ENCODE measurements around the gene SF1.
A peak's percentile ranks its signal among the peaks of the same experiment; 100 is the strongest.

SF1 gene

DNA sequence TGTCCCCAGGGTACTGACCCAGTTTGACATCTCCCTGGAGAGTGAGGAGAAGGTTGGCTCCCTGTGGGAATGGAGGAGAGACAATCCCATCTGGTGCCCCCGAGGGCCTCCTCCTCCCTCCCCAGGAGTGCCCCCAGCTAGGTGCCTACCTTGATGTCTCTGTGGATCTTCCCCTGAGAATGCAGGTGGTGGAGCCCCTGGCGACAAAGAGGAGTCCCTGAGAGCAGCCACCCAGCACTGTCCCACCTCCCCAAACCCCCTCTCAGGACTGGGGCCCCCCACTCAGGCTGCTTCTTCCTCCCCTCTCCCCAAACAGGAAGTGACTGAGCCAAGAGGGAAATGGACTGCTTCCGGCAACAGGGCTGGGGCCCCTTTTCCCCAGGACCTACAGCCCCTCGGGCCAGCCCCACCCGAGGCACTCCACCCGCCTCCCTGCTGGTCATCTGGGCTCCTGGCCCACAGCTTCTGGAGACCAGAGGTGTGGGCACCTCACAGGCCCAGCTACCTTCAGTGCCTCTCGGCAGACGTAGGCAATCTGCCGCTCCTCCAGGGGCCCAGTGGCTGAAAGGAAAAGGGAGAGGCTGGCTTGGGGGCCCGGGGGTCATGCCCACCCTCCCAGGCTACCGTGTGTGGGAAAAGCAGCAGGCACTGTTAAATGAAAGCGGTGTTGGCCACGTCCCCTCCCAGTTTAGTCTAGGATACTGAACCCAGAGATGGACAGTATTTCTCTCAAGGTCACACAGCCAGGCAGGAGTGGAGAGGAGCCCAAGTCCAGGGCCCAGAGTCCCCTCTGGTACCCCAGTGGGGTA lies 23.4 kb upstream of the SF1 start:
- no peak for DNase-seq (ENCODE audit: low read depth in 2 of 2, low spot score in 1 of 2)

DNA sequence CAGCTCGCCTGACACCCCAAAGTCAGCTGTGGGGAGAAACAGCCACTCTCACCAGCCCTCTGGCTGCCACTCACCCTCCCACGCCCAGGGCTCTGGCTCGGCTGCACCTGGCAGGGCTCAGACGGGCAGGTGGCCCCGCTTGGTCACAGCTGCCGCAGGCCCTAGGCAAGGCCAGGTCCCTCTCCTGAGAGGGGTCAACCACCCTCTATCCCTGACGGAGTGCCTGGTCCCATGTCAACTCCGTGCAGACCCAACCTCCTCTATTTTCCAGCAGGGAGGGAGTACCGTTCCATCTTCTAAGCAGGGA lies 22.8 kb upstream of the SF1 start:
- DNase-seq (ENCODE audit: low read depth in 2 of 2, low spot score in 1 of 2) = no peak

DNA sequence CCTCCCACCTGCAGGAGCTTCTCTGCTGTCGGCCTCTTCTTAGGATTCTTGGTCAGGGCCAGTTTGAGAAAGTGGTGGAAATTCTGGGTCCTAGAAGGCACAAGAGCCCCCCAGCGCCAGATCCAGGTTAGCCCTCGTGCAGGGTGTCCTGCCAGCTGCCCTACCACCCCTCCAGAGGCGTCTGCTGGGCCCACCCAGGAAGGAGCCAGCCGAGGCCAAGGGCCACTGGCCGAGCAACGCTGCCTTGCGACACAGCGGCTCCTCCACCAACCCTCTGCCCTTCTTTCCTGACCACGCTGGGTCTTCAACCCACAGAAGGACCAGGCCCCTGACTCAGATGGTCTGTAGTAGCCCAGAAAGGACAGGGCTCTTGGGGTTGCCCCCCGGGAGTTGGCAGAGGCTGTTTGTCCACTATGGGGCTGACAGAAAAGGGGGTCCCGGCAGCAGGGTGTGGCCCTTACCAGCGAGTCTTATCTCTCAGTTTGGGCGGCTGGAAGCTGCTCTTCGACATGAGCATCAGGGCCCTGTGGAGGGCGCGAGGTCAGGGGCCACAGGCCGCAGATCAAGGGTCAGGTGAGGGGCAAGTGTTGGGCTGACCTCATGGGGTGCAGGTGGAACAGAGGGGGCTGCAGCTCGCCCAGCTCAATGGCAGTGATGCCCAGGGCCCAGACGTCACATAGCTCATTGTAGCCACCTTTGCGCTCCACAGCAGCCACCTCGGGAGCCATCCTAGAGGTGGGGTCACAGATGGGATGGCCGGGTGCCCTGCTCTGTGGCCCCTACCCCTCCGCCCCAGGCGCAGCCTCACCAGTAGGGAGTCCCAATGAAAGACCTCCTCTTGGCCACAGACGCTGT lies 22.2 kb upstream of the SF1 start:
- no peak for DNase-seq (ENCODE audit: low read depth in 2 of 2, low spot score in 1 of 2)

DNA sequence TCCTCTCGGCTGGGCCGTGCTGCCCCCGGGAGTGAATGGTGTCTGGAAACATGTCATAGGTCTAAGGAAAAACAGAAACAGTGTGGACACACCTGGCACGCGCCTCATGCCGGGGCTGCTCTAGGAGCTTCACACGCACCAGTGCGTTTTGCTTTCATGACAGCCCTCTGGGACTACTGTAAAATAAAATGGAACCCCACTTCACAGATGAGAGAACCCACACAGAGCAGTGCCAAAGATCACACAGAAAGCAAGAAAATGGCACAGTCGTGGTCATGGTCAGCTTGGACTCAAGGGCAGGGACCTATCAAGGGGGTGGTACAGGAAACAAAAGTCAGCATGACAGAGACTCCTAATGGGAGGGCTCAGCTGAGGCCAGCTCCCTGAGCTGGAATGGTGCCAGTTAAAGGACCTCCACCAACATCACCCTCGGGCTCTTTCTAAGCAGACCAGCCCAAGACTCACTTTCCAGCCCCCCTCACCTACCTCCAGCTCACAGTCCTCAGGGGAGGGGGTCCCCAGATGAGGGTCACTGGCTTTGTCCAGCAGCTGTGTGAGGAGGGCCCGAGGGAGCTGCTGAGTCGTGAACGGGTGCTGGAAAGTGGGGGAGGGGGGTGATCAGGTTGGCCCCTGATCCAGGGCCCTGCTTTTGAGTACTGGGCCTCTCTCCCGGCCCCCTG lies 21.4 kb upstream of the SF1 start:
- DNase-seq (ENCODE audit: low read depth in 2 of 2, low spot score in 1 of 2) = no peak

DNA sequence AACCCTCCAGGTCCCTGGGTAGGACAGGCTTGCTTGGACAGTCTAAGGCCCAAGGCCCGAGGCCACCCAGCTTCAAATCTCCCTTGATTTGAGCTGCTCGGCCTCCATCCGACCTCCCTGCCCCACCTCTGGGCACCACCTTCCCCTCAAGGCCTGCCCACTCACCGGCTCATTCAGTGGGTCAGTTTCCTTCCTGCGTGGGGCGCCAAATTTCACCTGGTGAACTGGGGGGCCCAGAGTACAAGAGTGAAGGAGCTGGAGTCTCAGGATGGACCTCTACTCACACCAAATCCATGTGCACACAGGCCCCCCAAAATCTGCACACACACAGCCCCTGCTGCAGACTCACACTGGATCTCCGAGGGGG lies 20.9 kb upstream of the SF1 start:
- no peak for DNase-seq (ENCODE audit: low read depth in 2 of 2, low spot score in 1 of 2)

DNA sequence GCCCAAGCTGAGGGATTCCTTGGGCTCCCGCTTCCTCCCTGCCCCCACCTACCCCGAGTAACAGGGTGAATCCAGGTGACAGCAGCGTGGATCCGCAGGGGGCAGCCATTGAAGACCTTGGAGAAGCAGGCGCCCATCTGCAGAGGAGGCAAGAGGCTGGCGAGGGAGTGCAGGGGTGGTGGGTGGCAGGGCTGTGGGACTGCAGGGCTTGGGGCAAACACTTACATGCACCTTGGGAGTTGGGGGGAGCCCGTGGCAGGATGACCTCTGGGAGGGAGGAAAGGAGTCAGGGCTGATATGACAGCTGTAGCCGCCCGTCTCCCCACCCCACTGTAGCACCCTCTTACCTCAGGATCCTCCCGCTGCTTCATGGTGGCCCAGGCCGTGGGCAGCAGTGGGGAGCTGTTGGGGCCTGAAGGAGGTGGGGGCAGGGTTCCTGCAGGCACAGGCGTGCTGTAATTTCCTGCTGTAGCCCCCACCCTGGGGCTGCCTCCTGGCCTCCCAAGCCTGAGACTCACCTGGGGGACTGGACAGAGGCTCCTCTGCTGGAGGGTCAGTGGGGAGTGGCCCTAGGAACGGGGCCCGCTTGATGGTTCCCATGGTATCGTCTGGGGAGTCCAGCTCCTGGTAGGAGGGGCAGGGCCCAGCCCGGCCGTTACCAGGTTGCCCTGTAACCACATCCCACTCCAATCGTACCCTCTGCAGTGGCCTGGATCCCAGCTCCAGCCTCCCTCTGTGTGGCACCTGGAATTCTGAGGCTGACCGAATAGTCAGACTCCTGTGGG lies 18.6 kb upstream of the SF1 start:
- DNase-seq (ENCODE audit: low read depth in 2 of 2, low spot score in 1 of 2) = no peak

DNA sequence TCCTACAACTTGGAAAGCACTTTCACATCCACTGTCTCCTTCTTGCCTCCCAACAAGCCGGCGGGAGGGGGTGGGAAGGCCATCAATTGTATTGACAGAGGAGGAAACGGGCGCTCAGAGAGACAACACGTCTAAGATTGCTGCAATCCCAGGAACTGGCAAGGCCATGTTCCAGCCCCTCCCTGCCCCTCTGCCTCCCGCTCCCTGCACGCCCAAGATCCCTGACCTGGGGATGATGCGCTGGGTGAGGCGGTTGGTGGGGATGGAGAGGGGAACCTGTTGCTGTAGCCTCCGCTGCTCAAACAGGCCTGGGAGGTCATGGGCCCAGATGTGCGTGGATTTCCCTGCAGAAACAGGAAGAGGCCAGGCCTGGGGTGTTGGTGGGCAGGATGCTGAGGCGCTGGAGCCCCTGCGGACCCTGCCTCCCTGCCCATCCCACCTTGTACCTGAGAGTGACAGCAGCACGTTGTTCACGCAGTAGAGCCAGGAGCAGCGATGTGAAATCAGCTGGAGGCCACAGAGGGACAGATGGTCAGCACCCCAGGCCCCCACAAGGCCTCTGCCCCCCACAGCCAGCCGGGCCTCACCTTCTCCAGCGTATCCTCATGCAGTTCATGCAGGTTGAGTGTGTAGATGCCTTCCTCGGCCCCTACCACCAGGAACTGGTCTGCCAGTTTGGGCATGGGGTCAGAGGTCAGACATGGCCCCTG lies 17.9 kb upstream of the SF1 start:
- no peak for DNase-seq (ENCODE audit: low read depth in 2 of 2, low spot score in 1 of 2)

DNA sequence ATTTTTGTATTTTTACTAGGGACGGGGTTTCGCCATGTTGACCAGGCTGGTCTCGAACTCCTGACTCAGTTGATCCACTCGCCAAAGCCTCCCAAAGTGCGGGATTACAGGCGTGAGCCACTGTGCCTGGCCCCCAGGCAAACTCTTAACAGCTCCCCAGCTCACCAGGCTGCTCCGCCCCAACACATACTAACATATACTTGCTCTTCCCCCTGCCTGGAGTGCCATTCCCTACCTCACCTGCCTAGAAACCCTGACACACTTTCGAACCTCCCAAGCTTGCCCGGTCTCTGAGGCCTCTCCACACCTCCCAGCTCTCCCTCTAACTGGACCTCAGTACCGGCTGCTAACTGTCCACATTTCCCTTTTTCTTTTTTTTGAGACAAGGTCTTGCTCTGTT lies 16.2 kb upstream of the SF1 start:
- DNase-seq (ENCODE audit: low read depth in 2 of 2, low spot score in 1 of 2) = no peak

DNA sequence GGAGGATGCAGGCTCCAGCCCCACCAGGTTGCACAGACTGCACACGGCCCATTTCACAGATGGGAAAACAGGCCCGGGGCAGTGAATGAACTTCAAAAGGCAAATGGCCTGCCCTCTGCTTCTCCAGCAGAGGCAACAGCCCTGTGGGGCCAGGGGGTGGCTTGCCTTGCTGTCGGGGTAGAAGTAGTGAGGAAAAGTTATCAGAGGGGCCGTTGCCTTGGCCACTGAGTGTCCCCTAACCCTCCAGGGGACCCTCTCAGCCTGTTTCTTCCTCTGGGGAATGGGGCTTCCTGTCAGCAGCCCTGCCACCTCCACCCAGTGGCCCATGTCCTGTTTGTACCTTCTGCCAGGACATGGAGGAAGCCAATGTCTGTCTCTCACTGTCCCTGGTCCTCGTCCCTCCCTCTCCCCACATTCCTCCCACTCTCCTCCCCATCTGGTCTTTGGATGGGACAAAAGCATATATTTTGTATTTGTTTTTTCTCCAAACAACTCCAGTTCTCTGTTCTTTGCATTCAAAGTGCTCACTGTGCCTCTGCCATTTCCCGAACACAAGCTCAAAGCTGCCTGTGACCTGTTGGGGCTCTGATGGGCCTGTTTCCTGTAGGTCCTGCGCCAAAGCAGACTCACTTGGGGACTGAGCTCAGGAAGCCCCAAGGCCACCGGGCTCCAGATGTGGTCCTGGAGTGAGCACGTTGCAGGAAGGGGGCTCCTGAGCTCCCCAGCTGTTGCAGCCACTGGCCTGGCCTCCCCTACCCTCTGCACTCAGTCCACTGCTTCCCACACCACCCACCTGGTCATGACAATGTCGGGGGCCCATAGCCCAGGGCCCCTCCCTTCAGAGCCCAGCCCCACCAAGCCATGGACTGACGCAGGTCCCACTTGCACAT lies 15.2 kb upstream of the SF1 start:
- no peak for DNase-seq (ENCODE audit: low read depth in 2 of 2, low spot score in 1 of 2)

DNA sequence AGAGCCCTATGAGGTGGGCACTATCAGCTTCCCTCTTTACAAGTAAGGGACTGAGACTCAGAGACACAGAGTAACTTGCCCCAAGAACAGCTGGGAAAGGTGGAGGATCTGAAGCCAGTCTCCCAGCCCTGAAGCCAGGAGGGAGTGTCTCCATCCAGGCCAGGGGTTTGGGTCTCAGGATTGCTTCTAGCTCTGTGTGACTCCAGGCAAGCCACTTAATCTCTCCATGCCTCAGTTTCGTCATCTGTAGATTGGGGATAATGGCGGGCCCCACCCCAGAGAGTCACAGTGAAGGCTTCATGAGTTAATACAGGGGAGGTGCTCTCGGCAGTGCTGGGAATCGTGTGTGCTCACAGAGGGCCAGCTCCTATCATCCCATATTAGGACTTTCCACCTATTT lies 14.1 kb upstream of the SF1 start:
- DNase-seq (ENCODE audit: low read depth in 2 of 2, low spot score in 1 of 2) = no peak

DNA sequence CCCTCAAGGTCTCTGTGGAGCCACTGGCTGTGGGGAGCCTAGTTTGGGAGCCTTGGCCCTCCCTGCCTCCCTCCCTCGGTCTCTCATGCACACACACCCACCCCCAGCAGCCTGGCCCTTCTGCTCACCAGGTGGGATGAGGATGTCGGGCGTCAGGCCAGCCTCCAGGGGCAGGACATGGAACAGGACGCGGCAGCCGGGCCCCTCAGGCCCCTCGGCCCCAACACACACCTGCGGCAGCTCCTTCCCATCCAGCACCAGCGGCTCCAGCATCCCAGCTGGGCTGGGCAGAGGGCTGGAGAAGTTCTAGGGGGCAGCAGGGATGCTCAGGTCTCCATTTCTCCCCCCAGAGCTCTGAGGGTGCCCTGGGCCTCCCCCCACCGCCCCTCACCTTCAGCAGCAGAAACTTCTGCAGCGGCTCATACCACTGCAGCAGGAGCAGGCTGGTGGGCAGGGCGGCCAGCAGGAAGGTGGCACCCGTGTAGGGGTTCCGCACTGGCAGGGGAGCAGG lies 13.5 kb upstream of the SF1 start:
- DNase-seq (ENCODE audit: low read depth in 2 of 2, low spot score in 1 of 2) = no peak

DNA sequence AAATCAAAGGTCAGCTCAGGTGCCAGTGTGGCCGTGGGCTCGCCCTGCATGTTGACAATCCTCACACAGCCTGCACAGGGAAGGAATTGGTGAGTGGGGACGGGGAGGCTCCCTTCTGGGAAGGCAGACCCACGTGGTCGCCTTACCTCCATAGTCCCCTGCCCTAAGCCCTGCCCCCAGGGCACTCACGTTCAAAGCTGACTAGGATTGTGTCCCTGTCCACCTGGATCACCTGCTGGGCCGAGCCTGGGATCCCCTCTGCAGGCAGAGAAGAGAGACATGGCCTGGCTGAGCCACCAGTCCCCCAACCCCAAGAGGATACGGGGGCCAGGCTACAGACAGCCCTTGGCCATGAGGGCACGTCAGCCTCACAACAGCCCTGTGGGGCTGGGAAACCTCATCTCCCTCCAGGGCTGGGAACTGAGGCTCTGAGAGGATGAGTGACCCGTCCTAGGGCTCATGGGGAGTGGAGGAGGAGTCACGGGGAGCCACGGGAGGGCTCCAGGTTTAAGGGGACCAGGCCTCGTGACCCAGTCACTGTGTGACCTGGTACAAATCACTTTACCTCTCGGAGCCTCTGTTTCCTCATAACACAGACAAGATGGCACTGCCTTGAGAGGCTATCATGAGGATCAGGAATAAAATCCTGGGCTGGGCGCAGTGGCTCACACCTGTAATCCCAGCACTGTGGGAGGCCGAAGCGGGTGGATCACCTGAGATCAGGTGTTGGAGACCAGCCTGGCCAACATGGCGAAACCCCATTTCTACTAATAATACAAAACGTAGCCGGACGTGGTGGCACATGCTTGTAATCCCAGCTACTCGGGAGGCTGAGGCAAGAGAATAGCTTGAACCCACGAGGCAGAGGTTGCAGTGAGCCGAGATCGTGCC lies 12.1 kb upstream of the SF1 start:
- DNase-seq (ENCODE audit: low read depth in 2 of 2, low spot score in 1 of 2) = no peak

DNA sequence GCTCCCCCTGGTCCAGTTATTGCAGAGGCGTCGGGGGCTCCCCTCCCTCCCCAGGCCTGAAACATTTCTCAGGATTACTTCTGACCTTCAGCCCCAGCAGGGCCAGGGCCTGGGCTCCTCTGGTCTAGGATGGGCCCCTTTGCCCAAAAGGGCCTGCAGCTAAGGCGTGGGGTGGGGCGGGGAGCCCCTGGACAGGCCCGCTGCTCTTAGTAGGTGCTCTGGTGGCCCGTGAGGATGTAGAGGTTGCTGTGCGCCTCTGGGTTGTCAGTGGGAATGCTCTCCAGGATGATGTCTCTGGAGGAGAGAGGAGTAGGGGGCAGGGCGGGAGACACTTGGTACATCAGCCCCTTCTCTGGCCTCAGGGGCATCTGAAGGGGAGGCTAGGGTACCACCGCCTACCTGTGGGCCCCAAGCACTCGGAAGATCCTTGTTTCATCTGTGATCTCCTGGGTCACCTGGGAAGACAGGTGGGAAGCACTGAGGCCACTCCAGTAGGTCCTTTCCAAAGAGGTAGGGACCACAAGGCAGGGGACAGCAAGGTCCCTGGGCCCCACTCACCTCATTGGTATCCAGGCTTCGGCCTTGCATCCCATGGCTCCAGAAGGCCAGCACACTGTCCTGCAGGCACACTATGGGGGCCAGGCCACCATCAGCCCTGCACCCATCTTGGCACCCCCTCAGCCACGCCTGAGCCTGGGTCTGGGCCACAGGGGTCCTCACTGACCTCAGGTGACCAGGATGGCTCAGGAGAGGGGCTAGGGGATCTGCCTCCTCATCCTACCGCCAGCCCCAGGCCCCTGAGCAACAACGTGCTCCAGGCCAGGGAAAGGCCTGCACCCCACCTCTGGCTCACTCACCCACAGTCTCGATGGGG lies 11.2 kb upstream of the SF1 start:
- DNase-seq (ENCODE audit: low read depth in 2 of 2, low spot score in 1 of 2) = no peak

DNA sequence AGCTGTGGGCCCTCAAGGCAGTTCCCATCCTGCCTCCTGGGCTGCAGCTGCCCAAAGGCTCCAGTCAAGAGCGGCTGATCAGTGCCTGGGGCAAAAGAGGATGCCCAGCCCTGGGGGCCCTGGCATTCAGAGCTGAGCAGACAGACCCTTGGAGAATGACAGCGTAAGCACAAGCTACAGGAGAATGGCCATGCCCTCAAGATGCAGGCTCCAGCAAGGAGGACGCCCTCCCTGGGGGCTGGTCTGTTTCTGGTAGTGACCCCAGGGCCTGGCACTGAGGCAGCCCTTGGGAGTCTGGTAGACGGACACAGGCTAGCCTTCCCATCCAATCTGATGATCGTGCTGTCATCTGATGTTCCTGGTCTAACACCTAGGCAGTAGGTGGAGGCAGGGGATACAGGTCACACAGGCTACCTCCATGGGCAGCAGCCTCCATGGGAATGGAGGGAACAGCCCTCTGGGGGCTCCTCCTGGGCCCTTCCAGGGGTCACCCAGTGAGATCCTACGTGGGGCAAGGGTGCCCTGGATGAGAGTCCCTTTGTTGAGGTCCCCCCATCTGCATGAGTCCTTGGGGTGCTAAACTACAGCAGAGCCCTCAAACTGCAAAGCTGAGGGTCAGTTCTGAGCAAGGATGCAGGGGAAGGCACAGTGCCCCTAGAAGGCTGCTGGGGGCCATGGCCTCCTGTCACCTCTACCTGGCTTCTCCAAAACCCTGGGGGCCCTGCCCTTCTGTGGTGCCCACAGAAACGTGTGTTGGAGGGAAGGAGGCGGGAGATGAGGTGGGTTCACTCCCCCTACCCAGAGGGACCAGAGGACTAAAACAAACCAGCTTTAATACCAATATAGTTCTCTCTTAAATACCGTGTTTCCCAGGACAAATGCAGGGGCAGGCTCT lies 10.2 kb upstream of the SF1 start:
- no peak for DNase-seq (ENCODE audit: low read depth in 2 of 2, low spot score in 1 of 2)

DNA sequence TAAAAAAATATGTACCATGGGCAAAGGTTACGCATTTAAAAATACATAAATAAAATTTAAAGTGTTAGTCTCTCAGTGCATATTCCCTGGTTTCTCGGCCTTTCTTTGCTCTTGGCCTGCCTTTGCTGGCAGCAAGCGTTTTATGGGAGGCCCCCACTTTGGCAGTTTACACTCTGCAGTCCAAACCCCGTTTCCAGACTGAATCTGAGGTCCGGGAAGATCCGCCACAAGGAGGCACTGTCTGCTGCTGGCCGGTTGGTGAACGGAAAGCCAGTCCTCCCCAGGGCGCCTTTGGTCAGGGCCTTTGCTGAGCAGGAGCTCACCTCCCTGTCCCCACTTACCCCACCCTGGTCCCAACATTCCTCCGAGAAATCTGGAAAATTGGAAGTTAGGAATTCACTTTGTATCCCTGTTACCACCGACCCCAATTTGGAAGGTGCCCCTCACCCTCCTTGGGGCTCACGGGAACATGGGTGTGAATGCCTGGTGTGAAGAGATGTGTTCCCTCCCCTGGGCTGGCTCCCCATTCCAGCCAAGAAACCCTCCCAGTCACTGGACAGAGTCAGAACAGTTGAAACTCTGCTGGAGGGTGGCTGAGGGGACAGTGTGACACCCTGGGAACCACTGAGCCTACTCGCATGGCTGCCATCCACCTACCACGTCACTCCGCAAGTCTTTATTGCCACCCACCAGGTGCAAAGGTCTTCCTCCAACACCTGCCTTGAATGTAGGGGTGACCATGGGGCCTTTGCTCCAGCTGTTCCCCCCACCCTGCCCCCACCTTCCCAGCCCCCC lies 9.4 kb upstream of the SF1 start:
- DNase-seq (ENCODE audit: low read depth in 2 of 2, low spot score in 1 of 2) = peak in 1 of 2 donors; percentile 31

DNA sequence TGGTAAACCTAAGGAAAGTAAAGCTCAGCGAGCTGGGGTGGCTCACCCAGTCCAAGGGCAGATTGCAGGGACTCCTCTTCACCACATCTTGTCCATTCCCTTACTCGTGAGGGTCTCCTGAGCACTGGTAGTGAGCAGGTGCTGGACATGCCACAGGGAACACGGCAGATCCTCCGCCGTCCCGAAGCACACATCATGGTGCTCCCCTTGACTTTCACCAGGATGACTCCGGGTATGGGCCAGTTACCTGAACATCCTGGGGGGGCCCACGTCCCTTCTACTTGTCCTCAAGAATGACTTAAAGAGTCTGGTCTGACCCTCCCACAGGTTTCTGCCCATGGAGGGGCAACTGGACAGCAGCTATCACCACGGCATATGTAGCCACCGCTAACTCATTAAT lies 8.0 kb upstream of the SF1 start:
- DNase-seq (ENCODE audit: low read depth in 2 of 2, low spot score in 1 of 2) = no peak
